Activated CD8-positive, alpha-beta memory T cell treated with anti-CD3 and anti-CD28 coated beads, Interleukin-2, amount 50 U/mL, for 48 hours (primary cell): ENCODE data around the gene ORAI3.

ENCODE experiments used
- DNase-seq: peaks from one replicate; pipeline ENCODE4 v3.0.0-alpha.2; 2020

ORAI3 gene

DNA sequence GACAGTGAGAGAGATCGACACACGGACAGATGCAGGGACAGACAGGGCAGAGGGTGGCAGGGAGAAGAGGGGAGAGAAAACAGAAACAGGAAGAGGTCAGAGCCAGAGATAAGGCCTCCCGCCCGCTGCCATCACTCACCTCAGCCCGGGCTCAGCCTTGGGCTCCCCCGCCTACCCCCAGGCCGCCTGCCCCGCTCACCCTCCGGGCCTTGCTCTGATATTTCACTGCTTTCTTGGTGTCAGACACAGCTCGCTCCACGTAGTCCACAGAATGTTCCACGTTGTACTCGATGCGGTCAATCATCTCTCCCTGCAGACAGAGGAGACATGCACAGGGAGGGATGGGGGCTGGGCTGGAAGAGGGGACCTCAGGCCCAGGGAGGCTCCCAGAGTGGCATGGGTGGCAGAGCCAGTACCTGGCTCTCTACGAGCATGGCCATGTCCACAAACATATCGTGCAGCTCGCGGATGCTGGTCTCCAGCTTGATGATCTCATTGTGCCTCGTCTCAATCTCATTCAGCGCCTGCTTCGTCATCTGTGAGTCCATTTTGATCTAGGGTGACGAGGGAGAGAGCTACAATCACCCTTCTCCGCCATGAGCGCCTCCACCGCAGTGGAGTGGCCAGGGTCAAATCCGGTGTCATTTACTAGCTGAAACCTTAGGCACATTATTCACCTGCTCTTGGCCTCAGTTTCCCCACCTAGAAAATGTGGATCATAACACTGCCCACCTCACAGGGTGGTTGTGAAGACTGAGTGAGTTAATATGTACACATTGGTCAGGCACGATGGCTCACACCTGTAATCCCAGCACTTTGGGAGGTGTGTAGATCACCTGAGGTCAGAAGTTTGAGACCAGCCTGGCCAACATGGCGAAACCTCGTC lies 44.3 kb downstream of the ORAI3 start:
- DNase-seq: no peak

GRCh38 chr16:30995927-30996323 lies 47.1 kb downstream of the ORAI3 start:
- no peak for DNase-seq

DNA sequence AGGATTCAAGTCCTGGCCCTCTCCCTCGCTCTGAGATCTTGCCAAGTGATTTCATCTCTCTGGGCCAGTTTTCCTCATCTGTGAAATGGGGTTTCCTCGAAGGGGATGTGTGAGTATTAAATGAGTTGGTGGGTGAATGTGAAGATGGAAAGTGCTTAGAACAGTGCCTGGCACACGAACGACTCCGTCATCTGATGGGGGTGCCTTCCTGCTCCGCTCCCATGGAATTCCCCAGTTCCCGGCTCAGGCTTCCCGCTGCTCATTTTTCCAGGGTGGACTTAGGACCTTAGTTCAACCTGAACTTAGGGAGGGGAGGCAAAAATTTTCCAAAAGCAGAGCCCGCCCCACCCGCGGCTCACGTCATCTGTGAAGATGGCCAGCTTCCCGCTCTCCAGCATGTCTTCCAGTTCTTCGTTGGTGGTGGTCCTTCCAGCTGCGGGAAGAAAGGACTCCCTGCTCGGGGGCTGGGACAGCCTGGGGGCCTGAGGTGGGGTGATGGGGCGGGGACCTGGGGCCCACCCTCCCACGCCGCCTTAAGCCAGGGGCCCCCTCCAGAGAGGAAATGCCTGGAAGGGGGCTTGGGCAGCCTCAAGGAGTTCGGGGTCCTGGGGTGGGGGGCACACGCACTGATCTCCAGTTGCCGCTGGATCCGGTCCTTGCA lies 47.6 kb downstream of the ORAI3 start:
- DNase-seq: no peak

DNA sequence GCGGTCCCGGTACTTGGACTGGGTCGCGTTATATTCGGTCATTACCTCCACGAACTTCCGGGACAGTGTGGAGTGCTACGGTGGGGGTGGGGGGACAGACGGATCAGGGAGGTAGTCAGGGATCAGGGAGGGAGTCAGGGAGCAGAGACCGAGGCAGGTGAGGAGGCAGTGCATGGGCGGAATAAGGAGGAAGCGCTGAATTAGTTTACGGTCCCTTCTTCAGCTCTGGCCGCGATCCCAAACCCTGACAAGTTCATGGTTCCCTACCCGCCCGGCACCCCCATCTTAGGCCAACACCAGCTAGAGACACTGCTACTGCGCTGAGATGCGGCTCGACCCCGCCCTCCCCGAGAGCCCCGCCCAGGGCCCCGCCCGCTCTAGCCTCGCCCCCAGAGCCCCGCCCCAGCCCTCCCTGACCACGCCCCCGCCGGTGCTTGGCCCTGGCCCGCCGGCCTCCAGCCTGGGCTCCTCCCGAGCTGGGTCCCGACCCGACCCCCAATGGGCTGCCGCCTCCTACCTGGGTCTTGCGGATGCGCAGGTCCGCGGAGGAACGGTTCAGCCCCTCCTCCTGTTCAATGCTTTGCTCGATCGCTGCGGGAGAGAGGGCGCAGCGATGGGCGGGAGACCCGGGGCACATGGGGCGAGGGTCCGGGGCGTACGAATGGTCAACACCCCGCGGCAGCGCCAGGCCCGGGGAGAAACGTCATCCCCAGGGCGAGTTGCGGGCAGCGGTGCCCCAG lies 48.3 kb downstream of the ORAI3 start:
- peak; percentile 91 for DNase-seq

DNA sequence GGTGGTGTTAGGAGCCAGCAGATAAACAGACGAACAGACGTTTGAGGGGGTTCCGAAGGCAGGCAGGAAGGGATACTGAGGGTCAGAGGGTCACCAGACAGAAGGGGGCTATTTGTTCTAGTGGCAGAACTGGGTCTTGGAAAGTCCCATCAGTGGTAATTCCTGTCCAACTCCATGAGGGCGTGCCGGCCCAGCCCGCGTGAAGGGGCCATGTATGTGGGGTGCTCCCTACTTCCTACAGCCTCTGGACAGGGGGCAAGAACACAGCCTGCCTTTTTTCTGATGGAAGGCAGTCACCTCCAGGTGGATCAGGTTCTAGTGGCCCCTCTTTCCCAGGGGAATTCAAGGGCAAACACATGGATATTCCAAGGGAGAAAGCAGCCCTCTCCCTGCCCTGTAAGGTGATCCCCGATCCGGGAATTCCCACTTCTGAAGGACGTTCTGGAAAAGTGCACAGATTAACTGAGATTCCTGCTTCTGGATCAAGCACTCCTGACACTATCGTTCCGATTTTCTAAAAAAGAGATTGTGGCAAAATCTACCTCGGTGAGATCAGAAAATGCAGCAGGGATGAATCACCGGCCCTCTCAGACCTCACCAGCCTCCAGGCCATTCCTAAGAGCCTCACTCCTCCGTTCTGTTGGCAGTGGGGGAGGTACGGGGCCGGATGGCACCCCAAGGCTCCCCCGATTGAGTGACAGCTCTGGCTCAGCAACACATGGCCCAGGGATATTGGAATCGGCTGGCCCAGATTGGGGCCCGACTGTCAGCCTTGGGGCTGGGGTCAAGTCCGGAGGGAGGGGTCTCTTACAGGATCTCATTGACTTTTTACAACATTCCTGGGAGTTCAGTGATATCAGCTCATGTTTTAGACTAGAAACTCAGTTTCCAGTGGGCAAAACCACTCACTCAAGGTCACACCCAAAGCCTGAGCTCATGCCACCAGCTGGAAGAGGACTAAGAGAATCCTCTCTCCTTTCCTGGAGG lies 49.1 kb downstream of the ORAI3 start:
- DNase-seq: no peak

- no peak for DNase-seq
These were observed 50.2 kb downstream of the ORAI3 start for GRCh38 chr16:30998852-30999761.

- no peak for DNase-seq
These were observed 52.0 kb downstream of the ORAI3 start for GRCh38 chr16:31000671-31001382.

DNA sequence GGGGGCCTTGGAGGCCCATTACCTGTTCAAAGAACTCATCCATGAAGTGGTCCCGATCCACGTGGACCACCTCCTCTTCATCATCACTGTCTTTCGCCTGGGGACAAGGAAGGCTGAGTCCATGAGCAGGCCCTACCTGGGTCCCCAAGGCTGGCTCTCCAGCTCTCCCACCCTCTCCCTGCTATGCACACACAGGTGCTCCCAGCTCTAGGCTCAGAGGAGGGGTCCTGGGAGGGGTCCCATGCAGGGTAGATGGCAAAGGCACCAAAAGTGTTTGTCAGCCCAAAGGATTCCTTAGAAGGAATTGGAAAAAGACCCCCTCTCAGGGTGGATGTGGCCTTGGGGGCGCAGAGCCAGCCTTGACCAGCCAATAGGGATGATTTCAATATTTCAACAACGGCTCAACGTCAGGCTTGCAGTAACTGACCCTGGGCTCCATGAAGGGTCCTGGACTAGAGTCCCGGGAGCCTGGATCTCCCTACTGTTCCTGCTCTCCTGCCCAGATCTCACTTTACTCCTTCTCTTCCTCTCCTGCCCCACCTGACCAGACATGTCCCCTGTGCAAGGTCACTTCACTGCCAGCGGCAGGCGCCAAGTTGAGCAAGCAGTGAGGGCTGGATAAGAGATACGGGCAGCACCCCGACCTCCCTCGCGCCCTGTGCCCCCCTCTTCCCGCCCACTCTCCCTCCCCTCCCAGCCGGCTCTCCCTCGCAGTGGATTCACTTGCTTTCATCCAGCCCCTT lies 52.8 kb downstream of the ORAI3 start:
- DNase-seq: no peak

DNA sequence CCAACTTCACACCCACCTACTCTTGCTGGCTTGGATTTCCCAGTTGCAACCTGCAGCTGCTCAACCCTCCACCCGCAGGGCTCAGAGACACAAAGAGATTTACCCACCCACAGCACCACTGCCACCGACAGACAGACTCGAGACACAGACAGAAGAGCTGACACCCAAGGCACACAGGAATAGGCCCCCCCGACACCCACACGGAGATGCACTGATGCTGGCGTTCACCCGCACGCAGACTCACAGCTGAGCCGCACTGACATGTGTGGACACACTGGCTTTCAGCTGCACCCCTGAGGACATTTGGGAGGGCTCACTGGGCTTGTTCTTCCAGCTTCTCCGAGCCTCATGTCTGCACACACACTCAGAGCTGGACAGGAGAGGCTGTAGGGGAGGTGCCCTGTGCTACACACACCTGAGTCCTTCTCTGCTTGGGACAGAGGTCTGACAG lies 53.4 kb downstream of the ORAI3 start:
- no peak for DNase-seq

DNA sequence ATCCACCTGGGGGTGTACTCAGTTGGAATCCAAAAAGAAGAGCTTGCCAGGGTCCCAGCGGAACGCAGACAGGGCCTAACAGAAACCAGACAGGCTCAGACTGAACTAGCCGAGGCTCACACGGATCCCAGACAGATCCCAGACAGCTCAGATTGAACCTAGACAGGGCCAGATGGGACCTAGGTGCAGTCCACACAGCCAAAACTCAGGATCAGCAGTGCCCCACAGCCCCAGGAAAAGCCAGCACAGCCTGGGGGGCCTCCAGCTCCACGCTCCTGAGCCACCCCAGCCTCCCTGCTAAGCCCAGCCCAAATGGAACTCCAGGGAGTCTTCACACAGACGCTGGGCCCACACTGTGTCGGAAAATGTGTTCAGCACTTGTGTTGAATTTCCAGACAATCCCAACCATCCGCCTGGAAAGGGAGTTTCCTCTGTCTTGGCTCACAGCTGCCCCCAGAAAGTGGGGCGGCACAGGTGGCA lies 54.0 kb downstream of the ORAI3 start:
- no peak for DNase-seq

DNA sequence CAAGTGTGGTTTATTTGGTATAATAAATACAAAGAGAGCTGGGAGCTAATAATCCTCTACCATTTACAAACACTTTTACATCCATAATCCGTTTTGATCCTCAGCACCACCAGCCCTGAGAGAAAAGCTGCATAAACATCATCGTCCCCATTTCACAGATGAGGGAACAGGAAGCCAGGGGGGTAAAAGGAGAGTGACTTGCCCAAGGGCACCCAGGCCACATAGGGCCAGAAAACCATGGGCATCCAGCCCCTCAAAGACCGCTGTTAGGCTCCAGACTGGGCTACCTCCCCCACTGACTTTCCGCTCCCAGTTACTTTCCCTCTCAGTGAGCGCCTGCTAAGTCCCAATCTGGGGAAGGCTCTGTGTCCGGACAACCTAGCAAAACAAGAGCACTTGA lies 54.9 kb downstream of the ORAI3 start:
- DNase-seq: no peak
